ENCODE data around the gene HELZ. TPM values are rescaled to one million over a fixed set of nuclear protein-coding genes. Genes with fewer than 3 reads are reported as not detected.
A peak's percentile ranks its signal among the peaks of the same experiment; 100 is the strongest.
"Not testable (repeated sequence)": the region's sequence is repeated elsewhere in the genome, so short reads cannot be mapped to it uniquely, and the experiment has no call there.

HELZ gene
- total RNA-seq, 1 donor from 2014 or later = 51.1 TPM

DNA sequence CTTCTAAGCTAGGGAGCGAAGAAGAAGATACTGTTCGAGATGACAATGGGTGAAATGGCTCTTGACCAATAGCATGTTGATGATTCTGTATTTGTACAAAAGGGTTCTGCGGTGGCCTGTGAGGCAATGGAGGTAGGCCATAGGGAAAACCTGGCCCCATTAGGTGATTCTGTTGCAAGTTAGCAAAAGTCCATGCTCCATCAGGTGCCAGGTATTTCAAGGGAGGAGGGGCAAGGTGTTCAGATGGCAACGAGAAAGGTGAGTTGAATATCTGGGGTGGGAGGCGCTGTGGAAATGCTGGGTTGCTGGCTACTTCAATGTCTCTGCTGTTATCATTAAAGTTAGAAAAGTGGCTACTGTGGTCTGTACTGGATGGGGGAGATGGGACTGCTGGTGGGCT lies 137.8 kb downstream of the HELZ start:
- FAIRE-seq (peak; percentile 79), DNase-seq (ENCODE audit: low read depth) (no peak)
- H3K27me3 ChIP-seq (ENCODE audit: control insufficient read depth, insufficient read depth, low read length) = no peaks in the 10 kb centered on the region
- no peak for TF ChIP-seq CTCF (IDR thresholded peaks at IDR 0.05; ENCODE audit: insufficient read depth, low read length, severe bottlenecking)
- no peak overlapping the region for H3K4me3 ChIP-seq (ENCODE audit: low read depth, low read length)
- peaks cover 12% of the 10 kb centered on the region for H3K36me3 ChIP-seq (ENCODE audit: control insufficient read depth, insufficient read depth, low read length)

DNA sequence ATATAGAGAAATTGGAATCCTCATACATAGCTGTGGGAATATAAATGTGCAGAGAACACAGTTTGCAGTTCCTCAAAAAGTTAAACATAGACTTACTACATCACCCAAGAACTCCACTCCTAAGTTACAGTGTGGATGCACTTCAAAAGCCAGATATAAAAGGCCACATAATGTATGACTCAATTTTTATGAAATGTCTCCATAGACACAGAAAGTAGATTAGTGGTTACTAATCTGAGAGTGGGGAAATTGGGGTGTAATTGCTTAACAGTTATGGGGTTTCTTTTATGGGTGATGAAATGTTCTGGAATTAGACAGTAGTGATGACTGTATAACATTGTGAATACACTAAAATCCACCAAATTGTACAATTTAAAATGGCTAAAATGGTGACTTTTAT lies 139.8 kb downstream of the HELZ start:
- Histone ChIP-seq H3K4me3 (ENCODE audit: low read depth, low read length) (no peak overlapping the region), H3K36me3 (ENCODE audit: control insufficient read depth, insufficient read depth, low read length) (peaks cover 14% of the 10 kb centered on the region), H3K27me3 (ENCODE audit: control insufficient read depth, insufficient read depth, low read length) (no peaks in the 10 kb centered on the region)
- DNase-seq (ENCODE audit: low read depth) (peak; percentile 42), FAIRE-seq (no peak)
- TF ChIP-seq CTCF (IDR thresholded peaks at IDR 0.05; ENCODE audit: insufficient read depth, low read length, severe bottlenecking) = no peak

DNA sequence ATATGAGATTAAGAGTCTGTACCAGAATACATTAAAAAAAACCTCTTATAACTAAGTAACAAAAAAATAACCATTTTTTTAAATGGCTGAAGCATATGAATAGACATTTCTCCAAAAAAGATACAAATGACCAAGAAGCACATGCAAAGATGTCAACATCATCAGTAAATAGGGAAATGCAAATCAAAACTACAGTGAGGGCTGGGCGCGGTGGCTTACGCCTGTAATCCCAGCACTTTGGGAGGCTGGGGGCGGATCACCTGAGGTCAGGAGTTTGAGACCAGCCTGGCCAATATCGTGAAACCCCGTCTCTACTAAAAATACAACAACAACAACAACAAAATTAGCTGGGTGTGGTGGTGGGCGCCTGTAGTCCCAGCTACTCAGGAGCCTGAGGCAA lies 140.4 kb downstream of the HELZ start:
- DNase-seq (ENCODE audit: low read depth); H3K27me3 ChIP-seq (ENCODE audit: control insufficient read depth, insufficient read depth, low read length); H3K4me3 ChIP-seq (ENCODE audit: low read depth, low read length); FAIRE-seq: not testable (repeated sequence)
- peaks cover 14% of the 10 kb centered on the region for H3K36me3 ChIP-seq (ENCODE audit: control insufficient read depth, insufficient read depth, low read length)

DNA sequence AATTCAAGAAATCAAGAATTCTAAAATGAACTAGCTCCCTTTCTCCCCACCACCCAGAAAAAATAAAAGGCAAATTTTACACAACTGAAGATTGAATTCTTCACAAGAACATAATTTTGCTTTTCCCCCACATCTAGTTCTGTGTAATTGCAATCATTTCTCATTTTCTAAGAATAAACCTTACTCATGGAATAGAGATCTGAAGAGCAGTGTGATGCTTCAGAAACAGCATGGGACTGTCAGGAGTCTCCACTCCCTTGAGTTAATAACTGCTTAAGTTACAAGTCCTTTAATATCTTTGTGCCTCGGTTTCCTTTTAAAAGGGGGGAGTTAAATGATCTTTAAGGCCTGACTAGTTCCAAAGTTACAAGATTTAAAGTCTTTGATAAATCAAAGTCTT lies 147.0 kb downstream of the HELZ start:
- DNase-seq (ENCODE audit: low read depth) (no peak), FAIRE-seq (no peak)
- H3K4me3 ChIP-seq (ENCODE audit: low read depth, low read length) = no peak overlapping the region
- H3K27me3 ChIP-seq (ENCODE audit: control insufficient read depth, insufficient read depth, low read length) = no peaks in the 10 kb centered on the region
- peaks cover 2% of the 10 kb centered on the region for H3K36me3 ChIP-seq (ENCODE audit: control insufficient read depth, insufficient read depth, low read length)
- no peak for TF ChIP-seq CTCF (IDR thresholded peaks at IDR 0.05; ENCODE audit: insufficient read depth, low read length, severe bottlenecking)

DNA sequence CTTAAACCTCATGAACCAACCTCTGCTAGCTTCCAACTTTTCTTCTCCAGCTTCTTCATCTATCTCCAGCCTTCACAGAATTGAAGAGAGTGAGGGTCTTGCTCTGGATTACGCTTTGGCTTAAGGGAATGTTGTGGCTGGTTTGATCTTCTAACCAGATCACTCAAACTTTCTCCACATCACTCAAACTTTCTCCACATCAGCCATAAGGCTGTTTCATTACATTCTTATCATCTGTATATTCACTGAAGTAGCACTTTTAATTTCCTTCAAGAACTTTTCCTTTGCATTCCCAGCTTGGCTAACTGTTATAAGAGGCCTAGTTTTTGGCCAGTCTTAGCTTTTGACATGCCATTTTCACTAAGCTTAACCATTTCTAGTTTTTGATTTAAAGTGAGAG lies 148.4 kb downstream of the HELZ start:
- TF ChIP-seq CTCF (IDR thresholded peaks at IDR 0.05; ENCODE audit: insufficient read depth, low read length, severe bottlenecking) = no peak
- DNase-seq (ENCODE audit: low read depth) = no peak
- H3K4me3 ChIP-seq (ENCODE audit: low read depth, low read length) = no peak overlapping the region
- H3K27me3 ChIP-seq (ENCODE audit: control insufficient read depth, insufficient read depth, low read length) = no peaks in the 10 kb centered on the region
- no peaks in the 10 kb centered on the region for H3K36me3 ChIP-seq (ENCODE audit: control insufficient read depth, insufficient read depth, low read length)
- FAIRE-seq = no peak

DNA sequence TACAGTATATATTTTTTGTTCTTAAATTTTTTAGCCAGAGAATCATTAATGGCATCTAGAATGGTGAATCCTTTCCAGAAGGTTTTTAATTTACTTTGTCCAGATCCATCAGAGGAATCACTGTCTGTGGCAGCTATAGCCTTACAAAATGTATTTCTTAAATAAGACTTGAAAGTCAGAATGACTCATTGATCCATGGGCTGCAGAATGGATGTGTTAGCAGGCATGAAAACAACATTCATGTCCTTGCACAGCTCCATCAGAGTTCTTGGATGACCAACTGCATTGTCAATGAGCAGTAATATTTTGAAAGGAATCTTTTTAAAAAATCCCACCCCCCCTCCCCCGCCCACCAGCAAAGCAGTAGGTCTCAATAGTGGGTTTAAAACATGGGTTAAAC lies 149.2 kb downstream of the HELZ start:
- H3K27me3 ChIP-seq (ENCODE audit: control insufficient read depth, insufficient read depth, low read length) = no peaks in the 10 kb centered on the region
- no peaks in the 10 kb centered on the region for H3K36me3 ChIP-seq (ENCODE audit: control insufficient read depth, insufficient read depth, low read length)
- DNase-seq (ENCODE audit: low read depth) (peak; percentile 57), FAIRE-seq (no peak)
- no peak for TF ChIP-seq CTCF (IDR thresholded peaks at IDR 0.05; ENCODE audit: insufficient read depth, low read length, severe bottlenecking)
- no peak overlapping the region for H3K4me3 ChIP-seq (ENCODE audit: low read depth, low read length)

DNA sequence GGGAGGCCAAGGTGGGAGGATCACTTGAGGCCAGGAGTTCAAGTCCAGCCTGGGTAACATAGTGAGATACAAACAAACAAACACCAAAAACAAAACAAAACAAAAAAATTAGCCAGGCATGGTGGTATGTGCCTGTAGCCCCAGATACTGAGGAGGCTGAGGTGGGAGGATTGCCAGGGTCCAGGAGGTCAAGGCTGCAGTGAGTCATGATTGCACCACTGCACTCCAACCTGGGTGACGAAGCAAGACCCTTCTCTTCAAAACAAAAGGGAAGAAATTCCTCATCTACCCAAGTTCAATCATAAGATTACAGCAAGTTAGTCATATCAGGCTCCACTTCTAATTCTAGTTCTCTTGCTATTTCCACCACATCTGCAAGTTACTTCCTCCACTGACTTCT lies 149.7 kb downstream of the HELZ start:
- FAIRE-seq; H3K4me3 ChIP-seq (ENCODE audit: low read depth, low read length); H3K27me3 ChIP-seq (ENCODE audit: control insufficient read depth, insufficient read depth, low read length); H3K36me3 ChIP-seq (ENCODE audit: control insufficient read depth, insufficient read depth, low read length): not testable (repeated sequence)
- peak; percentile 33 for DNase-seq (ENCODE audit: low read depth)

All from bronchial epithelial cell (primary cell).